Thyroid gland (tissue), 4 donors: ENCODE data around the gene PARL.

Source experiments
- CTCF ChIP-seq, 6 experiments: fragments of 200-600 bp in 3 of 6; fragments of 450-650 bp in 3 of 6; sonication (generic) in 3 of 6; IDR thresholded peaks; one replicate each; pipeline ENCODE4 v1.5.1; 2016 to 2019; ENCODE audit warnings: antibody characterized with exemption in 6 of 6, mild to moderate bottlenecking in 2 of 6, inconsistent platforms in 1 of 6, moderate library complexity in 1 of 6
- POLR2A ChIP-seq, 2 donors: fragments of 450-650 bp; IDR thresholded peaks; one replicate each; pipeline ENCODE4 v1.6.1; 2017; ENCODE audit warnings: antibody characterized with exemption in 2 of 2, mild to moderate bottlenecking in 2 of 2, moderate library complexity in 1 of 2

- TF ChIP-seq CTCF (IDR thresholded peaks at IDR 0.05) (no peak), POLR2A (IDR thresholded peaks at IDR 0.05) (no peak)
Observed at GRCh38 chr3:183897606-183898005, 12.9 kb upstream of the PARL start.
